ENCODE data around the gene RFT1.
"Not testable (repeated sequence)": the region's sequence is repeated elsewhere in the genome, so short reads cannot be mapped to it uniquely, and the experiment has no call there.

RFT1 gene

GRCh38 chr3:53151465-53151864 is 21.2 kb upstream of the RFT1 start:
- TF ChIP-seq JUND (IDR thresholded peaks at IDR 0.05; ENCODE audit: low read depth), result no peak
- DNase-seq (ENCODE audit: low read depth in 1 of 2, low spot score in 1 of 2), result no peak
- in situ Hi-C loops (cut with HindIII; ENCODE audit: low pct_unique_long_range_greater_than_20kb, low sequenced_read_pairs), result no loop called here

- DNase-seq (ENCODE audit: low read depth in 1 of 2, low spot score in 1 of 2); in situ Hi-C loops (cut with HindIII; ENCODE audit: low pct_unique_long_range_greater_than_20kb, low sequenced_read_pairs): not testable (repeated sequence)
Observed at GRCh38 chr3:53151086-53151438, 20.8 kb upstream of the RFT1 start.

GRCh38 chr3:53150247-53151085 is 20.2 kb upstream of the RFT1 start:
- in situ Hi-C loops (cut with HindIII; ENCODE audit: low pct_unique_long_range_greater_than_20kb, low sequenced_read_pairs), result no loop called here
- no peak for DNase-seq (ENCODE audit: low read depth in 1 of 2, low spot score in 1 of 2)
- no peak for TF ChIP-seq JUND (IDR thresholded peaks at IDR 0.05; ENCODE audit: low read depth)

- no peak for DNase-seq (ENCODE audit: low read depth in 1 of 2, low spot score in 1 of 2)
- in situ Hi-C loops (cut with HindIII; ENCODE audit: low pct_unique_long_range_greater_than_20kb, low sequenced_read_pairs), result no loop called here
- no peak for TF ChIP-seq JUND (IDR thresholded peaks at IDR 0.05; ENCODE audit: low read depth)
Observed at GRCh38 chr3:53149699-53150098, 19.5 kb upstream of the RFT1 start.

DNA sequence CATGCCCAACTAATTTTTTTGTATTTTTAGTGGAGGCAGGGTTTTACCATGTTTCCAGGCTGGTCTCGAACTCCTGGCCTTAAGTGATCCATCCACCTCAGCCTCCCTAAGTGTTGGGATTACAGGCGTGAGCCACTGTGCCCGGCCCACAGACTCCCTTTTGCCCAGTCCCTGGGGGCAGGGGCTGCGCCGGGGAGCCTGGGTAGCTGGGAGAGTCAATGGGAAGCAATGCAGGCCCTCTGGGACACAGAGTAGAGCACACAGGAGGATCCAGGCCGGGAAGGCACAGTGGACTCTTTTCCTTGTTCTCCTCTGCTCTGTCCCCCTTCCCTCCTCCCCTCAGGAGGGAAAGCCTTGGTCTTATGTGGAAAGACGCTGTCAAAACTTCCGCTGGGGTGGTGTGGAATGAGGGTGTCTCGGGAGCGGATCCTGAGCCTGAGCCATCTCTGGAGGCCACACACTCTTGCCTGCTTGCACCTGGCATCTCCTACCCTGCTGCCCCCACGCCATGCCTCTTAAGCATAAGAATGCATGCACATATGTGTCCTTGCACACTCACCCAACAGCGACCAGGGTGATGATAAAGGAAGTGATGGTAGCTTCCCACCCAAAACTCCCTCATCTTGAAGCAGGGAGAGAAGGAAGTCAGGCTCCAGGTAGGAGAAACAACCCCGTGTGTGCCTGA is 18.9 kb upstream of the RFT1 start:
- DNase-seq (ENCODE audit: low read depth in 1 of 2, low spot score in 1 of 2), result no peak
- TF ChIP-seq JUND (IDR thresholded peaks at IDR 0.05; ENCODE audit: low read depth), result no peak
- in situ Hi-C loops (cut with HindIII; ENCODE audit: low pct_unique_long_range_greater_than_20kb, low sequenced_read_pairs), result no loop called here

DNA sequence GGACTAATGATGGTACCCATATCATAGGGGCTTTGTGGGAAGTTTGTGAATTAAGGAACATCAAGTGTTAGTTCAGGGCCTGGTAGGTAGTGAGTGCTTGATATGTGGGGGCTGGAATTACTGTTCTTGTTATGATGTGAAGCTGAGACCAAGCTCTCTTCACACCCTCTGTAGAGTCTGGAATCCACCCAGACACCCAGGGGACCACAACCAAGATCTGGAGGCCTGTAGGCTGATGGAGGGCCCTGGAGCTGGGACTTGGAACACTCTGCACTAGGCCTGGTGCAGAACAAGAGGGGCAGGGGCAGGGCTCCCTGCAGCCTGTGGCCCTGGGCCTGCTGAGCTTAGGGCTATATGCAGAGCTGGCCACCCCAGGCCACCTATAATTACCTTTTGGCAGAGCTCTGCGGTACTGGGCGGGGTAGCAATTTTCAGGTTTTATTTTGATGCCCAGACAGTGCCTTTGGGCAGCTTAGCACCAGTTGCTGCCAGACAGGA is 17.7 kb upstream of the RFT1 start:
- in situ Hi-C loops (cut with HindIII; ENCODE audit: low pct_unique_long_range_greater_than_20kb, low sequenced_read_pairs), result no loop called here
- TF ChIP-seq JUND (IDR thresholded peaks at IDR 0.05; ENCODE audit: low read depth), result no peak
- no peak for DNase-seq (ENCODE audit: low read depth in 1 of 2, low spot score in 1 of 2)

- in situ Hi-C loops (cut with HindIII; ENCODE audit: low pct_unique_long_range_greater_than_20kb, low sequenced_read_pairs), result no loop called here
- TF ChIP-seq JUND (IDR thresholded peaks at IDR 0.05; ENCODE audit: low read depth), result no peak
- no peak for DNase-seq (ENCODE audit: low read depth in 1 of 2, low spot score in 1 of 2)
Observed at GRCh38 chr3:53147151-53147902, 17.1 kb upstream of the RFT1 start.

DNA sequence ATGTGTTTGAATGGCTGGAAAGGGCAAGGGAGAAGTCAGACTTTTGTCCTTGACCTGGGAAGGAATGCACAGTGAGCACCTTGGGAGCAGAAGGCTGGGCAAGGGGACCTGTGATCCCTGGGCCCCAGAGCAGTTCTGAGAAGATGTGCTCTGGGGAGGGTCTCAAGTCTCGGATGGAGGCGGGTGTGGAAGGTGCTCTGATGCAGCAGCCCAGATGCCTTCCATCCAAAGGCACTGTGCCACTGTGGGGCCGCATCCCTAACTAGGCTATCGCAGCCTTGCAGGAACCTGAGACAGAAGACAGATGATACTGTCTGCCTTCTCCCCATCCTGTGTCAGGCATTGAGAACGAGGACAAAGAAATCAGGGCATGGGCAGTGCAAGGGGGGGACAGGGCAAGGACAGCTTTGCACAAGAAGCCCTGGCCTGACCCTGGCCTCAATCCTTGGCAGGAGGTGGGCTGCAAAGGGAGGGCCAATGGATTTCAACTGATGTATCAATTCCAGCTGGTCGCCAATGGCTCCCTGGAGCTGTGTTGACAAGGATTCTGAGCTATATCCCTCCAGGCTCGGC is 16.2 kb upstream of the RFT1 start:
- no peak for TF ChIP-seq JUND (IDR thresholded peaks at IDR 0.05; ENCODE audit: low read depth)
- DNase-seq (ENCODE audit: low read depth in 1 of 2, low spot score in 1 of 2), result no peak
- in situ Hi-C loops (cut with HindIII; ENCODE audit: low pct_unique_long_range_greater_than_20kb, low sequenced_read_pairs), result no loop called here

DNA sequence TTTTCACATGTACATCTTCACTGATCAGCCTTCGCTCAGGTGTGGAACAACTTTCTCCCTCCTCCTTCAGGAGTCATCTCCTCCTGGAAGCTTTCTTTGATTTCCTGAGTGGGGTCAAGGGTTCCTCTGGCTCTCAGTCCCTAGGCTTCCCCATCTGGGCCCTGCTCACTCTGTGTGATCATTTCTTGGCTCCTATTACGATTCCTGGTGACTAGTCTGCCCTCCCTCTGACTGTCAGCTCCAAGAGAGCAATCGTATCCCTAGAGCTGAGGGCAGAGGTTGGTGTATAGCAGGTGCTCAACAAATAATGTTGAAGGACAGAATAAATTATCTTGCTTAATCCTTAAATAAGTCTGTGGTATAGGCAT is 15.5 kb upstream of the RFT1 start:
- TF ChIP-seq JUND (IDR thresholded peaks at IDR 0.05; ENCODE audit: low read depth), result no peak
- in situ Hi-C loops (cut with HindIII; ENCODE audit: low pct_unique_long_range_greater_than_20kb, low sequenced_read_pairs), result no loop called here

GRCh38 chr3:53144862-53145712 is 14.9 kb upstream of the RFT1 start:
- in situ Hi-C loops (cut with HindIII; ENCODE audit: low pct_unique_long_range_greater_than_20kb, low sequenced_read_pairs), result no loop called here
- TF ChIP-seq JUND (IDR thresholded peaks at IDR 0.05; ENCODE audit: low read depth), result no peak
- DNase-seq (ENCODE audit: low read depth in 1 of 2, low spot score in 1 of 2), result peak in 1 of 2 experiments; percentile 84

More for the DNA sequence above, 15.5 kb upstream of the RFT1 start:
- no peak for DNase-seq (ENCODE audit: low read depth in 1 of 2, low spot score in 1 of 2)

DNA sequence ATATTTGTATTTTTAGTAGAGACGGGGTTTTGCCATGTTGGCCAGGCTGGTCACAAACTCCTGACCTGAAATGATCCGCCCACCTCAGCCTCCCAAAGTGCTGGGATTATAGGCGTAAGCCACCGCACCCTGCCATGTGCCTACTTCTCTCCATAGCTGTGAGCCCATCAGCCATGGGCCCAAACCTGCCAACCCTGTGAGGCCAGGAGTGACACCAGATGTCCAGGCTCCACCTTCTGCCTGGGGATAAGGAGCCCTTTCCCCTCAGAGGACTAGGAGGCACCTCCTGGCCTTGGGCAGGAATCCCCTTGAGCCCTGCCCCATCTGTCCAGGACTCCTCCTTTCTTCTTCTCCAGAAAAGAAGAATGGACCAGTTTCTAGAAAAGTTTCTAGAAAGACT is 14.2 kb upstream of the RFT1 start:
- no peak for TF ChIP-seq JUND (IDR thresholded peaks at IDR 0.05; ENCODE audit: low read depth)
- DNase-seq (ENCODE audit: low read depth in 1 of 2, low spot score in 1 of 2), result no peak
- in situ Hi-C loops (cut with HindIII; ENCODE audit: low pct_unique_long_range_greater_than_20kb, low sequenced_read_pairs), result no loop called here

- no peak for TF ChIP-seq JUND (IDR thresholded peaks at IDR 0.05; ENCODE audit: low read depth)
- DNase-seq (ENCODE audit: low read depth in 1 of 2, low spot score in 1 of 2), result no peak
- in situ Hi-C loops (cut with HindIII; ENCODE audit: low pct_unique_long_range_greater_than_20kb, low sequenced_read_pairs), result no loop called here
Observed at GRCh38 chr3:53142986-53143385, 12.8 kb upstream of the RFT1 start.
